Prostate gland (tissue), 2 donors: ENCODE measurements around the gene BBOX1.

Experiments
- POLR2A ChIP-seq: fragments of 450-650 bp; IDR thresholded peaks from one replicate; pipeline ENCODE4 v1.6.1; 2016; ENCODE audit warnings: antibody characterized with exemption, mild to moderate bottlenecking
- POLR2AphosphoS5 ChIP-seq: sonication (generic); formaldehyde crosslinking; IDR thresholded peaks from one replicate; pipeline ENCODE4 v1.6.1; 2017; ENCODE audit warnings: antibody characterized with exemption
- TF ChIP-seq, protein P1 (sequence below), 4 experiments: fragments of 200-600 bp in 2 of 4; fragments of 450-650 bp in 2 of 4; sonication (generic) in 2 of 4; IDR thresholded peaks; 1 replicate in 3 of 4; 2 replicates in 1 of 4; pipeline ENCODE4 v1.5.1; 2016 to 2019; ENCODE audit warnings: antibody characterized with exemption in 4 of 4, mild to moderate bottlenecking in 2 of 4, moderate library complexity in 2 of 4

DNA sequence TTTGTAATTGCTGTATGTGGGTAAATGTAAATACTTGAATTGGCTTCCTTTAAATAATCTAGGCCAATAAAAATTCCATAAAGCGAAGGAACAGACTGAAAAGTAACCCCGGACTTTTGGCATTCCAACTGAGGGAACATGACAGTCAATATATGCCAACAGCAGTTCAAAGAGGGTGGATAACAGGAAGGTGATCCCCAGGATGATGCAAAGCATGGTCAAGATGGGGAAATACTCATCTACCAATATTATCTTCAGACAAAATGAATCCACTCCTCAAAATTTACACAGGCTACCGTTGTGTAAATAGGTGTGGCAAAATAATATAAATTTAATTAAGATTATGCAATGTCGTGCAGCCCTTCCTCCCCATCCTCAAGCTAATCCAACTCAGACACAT lies 56.9 kb downstream of the BBOX1 start:
- TF ChIP-seq, protein P1, sequence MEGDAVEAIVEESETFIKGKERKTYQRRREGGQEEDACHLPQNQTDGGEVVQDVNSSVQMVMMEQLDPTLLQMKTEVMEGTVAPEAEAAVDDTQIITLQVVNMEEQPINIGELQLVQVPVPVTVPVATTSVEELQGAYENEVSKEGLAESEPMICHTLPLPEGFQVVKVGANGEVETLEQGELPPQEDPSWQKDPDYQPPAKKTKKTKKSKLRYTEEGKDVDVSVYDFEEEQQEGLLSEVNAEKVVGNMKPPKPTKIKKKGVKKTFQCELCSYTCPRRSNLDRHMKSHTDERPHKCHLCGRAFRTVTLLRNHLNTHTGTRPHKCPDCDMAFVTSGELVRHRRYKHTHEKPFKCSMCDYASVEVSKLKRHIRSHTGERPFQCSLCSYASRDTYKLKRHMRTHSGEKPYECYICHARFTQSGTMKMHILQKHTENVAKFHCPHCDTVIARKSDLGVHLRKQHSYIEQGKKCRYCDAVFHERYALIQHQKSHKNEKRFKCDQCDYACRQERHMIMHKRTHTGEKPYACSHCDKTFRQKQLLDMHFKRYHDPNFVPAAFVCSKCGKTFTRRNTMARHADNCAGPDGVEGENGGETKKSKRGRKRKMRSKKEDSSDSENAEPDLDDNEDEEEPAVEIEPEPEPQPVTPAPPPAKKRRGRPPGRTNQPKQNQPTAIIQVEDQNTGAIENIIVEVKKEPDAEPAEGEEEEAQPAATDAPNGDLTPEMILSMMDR (IDR thresholded peaks at IDR 0.05): no peak
- TF ChIP-seq POLR2A (no peak), POLR2AphosphoS5 (no peak)
